Measurements from ENCODE around the gene FOXM1. TPM values are rescaled to one million over a fixed set of nuclear protein-coding genes. Genes with fewer than 3 reads are reported as not detected.

FOXM1 gene
- total RNA-seq (2022; extraction: Qiagen RNA extraction), result 82.0 to 93.5 TPM (median 89.8 TPM) in 5 replicates

GRCh38 chr12:2877047-2877952 is at the start of gene FOXM1, which contains the start of gene RHNO1:
TSS of gene FOXM1 (minus strand) at chr12:2877174. CDS start at chr12:2874478, 2,696 bp downstream.
TSS of gene RHNO1 (plus strand) at chr12:2877223. CDS start at chr12:2885367, 8,144 bp downstream.

DNA sequence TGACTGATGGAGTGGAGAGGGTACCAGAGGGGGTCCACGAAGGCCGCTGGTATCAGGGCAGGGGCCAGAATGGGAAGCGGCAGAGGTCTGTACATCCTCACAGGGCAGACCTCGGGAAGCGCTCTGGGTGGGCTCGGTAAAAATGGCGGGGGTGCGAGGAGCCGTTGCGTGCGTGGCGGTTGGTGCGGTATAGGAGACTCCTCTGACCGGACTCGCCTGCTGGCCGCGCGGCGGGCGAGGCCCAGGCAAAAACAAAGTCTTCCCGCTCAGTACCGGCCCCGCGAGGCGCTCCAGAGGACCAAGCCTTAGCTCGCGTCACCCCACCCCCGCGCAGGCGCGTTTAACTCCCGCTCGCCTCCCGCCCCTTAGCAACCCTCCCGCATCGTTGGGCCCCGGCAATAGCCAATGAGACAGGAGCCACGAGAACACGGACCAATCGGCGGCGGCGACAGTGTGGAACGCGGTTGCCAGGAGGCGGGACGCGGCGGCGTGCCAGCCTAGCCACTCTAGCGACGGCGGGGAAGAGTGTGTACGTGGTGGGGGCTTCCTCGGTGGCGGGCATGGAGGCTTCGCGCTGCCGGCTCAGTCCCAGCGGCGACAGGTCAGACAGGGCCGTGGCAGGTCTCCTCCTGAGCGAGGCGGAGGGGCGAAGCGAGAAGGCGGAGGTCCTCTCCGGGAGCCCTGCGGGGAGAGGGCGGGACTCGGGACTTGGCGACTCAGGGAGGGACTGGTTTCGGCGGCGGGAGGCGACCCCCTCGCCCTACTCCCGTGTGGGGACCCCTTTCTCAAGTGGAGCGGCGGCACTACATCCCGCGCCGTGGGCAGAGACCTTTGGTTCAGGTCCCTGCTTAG is 13.6 kb upstream of the FOXM1 start, which contains the start of gene TULP3:
Gene TULP3 (plus strand): TSS at position 504 of the 852 bp plus-strand sequence. CDS start 57 bp downstream, at position 561.

DNA sequence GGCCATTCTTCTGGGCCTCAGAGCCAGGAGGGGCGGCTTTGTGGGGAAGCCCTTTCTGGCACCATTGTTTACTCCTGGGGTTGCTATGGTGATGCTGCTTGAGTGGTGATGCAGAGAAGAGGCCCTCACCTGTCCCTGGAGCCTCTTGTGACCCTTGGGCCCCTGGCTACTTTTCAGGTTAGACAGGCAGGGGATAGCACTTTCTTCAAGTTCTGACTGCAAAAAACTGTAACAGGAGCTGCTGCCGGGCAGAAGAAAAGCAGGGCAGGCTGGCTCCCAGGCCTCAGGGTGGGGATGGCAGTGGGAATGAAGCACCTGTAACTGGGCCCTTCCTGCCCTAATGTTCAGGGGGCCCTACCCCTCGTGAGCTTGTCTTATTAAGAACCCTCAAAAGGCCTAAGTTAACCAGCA is 19.9 kb downstream of the FOXM1 start, which contains the start of gene TEX52:
Gene TEX52 (minus strand): TSS at position 19 of the 411 bp plus-strand sequence. CDS start 13 bp downstream, at position 6.

GRCh38 chr12:2834581-2835491 is 42.1 kb downstream of the FOXM1 start, which contains the start of gene NRIP2:
TSS of gene NRIP2 (minus strand) at chr12:2835035. CDS start at chr12:2834983, 52 bp downstream.

DNA sequence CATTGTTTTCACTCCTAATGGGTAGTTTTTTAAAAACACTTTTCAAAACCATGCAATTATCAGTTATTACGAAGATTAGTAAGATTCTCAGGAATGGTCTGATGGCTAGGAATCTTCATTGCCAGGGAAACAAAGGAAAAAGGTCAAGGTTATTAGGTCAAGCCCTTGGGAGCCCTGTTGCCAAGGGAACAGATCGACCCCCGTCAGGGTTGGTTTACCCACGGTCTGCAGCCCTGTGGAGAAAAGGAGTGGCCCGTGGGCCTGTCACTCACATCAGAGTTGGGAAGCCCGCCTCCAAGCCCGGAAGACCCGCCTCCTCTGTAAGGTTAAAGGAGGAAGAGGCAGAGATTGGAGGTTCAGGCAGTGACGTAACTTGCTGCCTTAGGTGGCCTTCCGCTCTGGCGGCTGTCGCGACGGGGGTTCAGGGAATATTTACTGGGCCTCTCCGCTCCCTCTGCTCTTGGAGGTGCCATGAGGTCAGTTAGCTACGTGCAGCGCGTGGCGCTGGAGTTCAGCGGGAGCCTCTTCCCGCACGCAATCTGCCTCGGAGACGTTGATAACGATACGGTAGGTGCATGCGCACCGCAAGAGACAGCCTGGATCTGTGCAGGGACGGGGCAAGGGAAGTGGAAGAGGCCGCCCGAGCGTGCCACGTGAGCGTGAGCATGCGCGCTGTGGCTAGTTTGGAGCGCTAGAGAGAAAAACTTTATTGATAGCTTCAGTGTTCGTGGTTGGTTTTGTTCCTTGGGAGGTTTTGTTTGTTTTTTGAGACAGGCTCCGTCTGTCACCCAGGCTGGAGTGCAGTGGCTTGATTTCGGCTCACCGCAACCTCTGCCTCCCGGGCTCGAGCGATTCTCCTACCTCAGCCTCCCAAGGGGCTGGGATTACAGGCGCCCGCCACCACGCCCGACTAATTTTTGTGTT is 64.4 kb downstream of the FOXM1 start, which contains the start of gene ITFG2:
Gene ITFG2 (plus strand): TSS at position 379 of the 924 bp plus-strand sequence. CDS start 93 bp downstream, at position 472.

Other genes with a start within 250 kb of the FOXM1 start
- gene FKBP4, start 82.2 kb downstream of the FOXM1 start, total RNA-seq (2022; extraction: Qiagen RNA extraction), result 86.2 to 103 TPM (median 101 TPM) in 5 replicates
- gene ITFG2, start 64.5 kb downstream of the FOXM1 start, total RNA-seq (2022; extraction: Qiagen RNA extraction), result 12.5 to 18.6 TPM (median 14.9 TPM) in 5 replicates
- gene NRIP2, start 42.1 kb downstream of the FOXM1 start, total RNA-seq (2022; extraction: Qiagen RNA extraction), result 0.06 TPM in 1 of 5 replicates, not detected in the others
- not detected in 5 replicates for gene TEX52, start 20.1 kb downstream of the FOXM1 start, total RNA-seq (2022; extraction: Qiagen RNA extraction)
- gene RHNO1, start within 50 bp of the FOXM1 start, total RNA-seq (2022; extraction: Qiagen RNA extraction), result 42.3 to 52.8 TPM (median 47.1 TPM) in 5 replicates
- gene TULP3, start 13.7 kb upstream of the FOXM1 start, total RNA-seq (2022; extraction: Qiagen RNA extraction), result 16.8 to 19.9 TPM (median 18.9 TPM) in 5 replicates
- 39.4 to 51.3 TPM (median 47.9 TPM) in 5 replicates for gene TEAD4, start 82.2 kb upstream of the FOXM1 start, total RNA-seq (2022; extraction: Qiagen RNA extraction)
- 35.2 to 58.1 TPM (median 50.5 TPM) in 5 replicates for gene TSPAN9, start 200.2 kb upstream of the FOXM1 start, total RNA-seq (2022; extraction: Qiagen RNA extraction)

Measured in A549 treated with Mapracorat at 1 μM for 4 hours (cell line).